SKM-1 (cell line): ENCODE results near the gene CDC37L1.
A peak's percentile ranks its signal among the peaks of the same experiment; 100 is the strongest.
"Not testable (repeated sequence)": the region's sequence is repeated elsewhere in the genome, so short reads cannot be mapped to it uniquely, and the experiment has no call there.

Experiments
- DNase-seq: peaks from one replicate; lab custom pipeline; 2025; ENCODE audit not compliant: unreplicated experiment; lab: John Stamatoyannopoulos, UW

Gene CDC37L1

GRCh38 chr9:4679268-4680172 lies at the start of gene CDC37L1:
Gene CDC37L1, plus strand, starts transcription at chr9:4679569. Its CDS starts 199 bp downstream, at chr9:4679768.
- DNase-seq: peak; percentile 89

- DNase-seq: no peak
Measured at GRCh38 chr9:4630836-4631235, 48.5 kb upstream of the CDC37L1 start.

- DNase-seq: no peak
Measured at GRCh38 chr9:4638968-4639367, 40.4 kb upstream of the CDC37L1 start.

- DNase-seq: no peak
Measured at GRCh38 chr9:4639420-4639819, 39.9 kb upstream of the CDC37L1 start.

DNA sequence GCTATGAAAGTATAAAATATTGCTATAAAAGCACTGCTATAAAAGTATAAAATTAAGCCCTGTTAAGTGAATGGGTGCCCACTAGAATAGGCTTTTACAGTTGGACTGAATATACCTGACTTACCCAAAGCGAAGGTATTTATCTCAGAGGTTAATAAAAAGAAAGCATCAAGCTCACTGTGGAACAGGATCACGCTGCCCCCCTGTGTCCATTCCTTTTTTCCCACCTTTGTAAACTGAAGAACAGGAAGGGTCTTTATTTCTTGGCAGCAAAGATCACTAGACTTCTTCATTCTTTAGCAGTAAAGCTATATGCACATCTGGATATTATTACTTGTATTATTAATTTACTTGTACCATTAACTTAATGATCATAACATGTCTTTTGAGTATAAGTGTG lies 39.3 kb upstream of the CDC37L1 start:
- DNase-seq: no peak

DNA sequence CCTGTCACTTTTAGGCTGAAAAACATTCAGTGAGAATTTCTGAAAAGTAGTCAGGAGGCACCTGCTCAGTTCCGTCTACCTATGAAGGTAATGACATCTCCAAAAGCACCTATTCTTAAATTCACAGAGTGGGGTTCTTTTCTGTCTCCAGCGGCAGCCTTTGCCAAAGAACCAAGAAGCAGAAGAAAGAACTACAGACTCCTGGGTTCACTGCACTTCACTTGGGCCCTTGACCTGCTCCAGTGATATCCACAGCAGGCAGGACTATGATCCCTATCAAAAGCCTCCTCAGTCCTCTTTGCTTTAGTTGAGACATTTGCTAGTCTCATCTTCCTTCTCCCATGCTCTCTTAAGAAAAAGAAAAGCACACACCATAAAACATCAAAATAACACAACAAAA lies 37.0 kb upstream of the CDC37L1 start:
- DNase-seq: no peak

GRCh38 chr9:4654084-4654483 lies 25.3 kb upstream of the CDC37L1 start:
- DNase-seq: no peak

DNA sequence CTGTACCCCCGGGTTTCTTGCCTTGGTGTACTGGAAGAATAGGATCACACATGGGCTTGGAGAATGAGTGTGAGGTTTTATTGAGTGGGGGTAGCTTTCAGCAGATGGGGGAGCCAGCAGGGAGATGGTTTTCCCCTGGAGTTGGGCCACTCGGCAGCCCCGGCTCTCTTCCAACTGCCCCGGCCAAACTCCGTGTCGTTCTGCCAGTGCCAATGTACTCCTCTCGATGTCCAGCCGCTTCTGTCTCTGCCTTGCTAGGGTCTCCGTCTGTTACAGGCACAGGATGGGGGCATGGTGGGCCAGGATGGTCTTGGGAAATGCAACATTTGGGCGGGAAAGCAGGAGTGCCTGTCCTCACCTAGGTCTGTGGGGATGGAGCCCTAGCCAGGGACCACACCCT lies 24.8 kb upstream of the CDC37L1 start:
- no peak for DNase-seq

- not testable (repeated sequence) for DNase-seq
Measured at GRCh38 chr9:4656196-4656595, 23.2 kb upstream of the CDC37L1 start.

- DNase-seq: no peak
Measured at GRCh38 chr9:4656621-4657020, 22.7 kb upstream of the CDC37L1 start.

DNA sequence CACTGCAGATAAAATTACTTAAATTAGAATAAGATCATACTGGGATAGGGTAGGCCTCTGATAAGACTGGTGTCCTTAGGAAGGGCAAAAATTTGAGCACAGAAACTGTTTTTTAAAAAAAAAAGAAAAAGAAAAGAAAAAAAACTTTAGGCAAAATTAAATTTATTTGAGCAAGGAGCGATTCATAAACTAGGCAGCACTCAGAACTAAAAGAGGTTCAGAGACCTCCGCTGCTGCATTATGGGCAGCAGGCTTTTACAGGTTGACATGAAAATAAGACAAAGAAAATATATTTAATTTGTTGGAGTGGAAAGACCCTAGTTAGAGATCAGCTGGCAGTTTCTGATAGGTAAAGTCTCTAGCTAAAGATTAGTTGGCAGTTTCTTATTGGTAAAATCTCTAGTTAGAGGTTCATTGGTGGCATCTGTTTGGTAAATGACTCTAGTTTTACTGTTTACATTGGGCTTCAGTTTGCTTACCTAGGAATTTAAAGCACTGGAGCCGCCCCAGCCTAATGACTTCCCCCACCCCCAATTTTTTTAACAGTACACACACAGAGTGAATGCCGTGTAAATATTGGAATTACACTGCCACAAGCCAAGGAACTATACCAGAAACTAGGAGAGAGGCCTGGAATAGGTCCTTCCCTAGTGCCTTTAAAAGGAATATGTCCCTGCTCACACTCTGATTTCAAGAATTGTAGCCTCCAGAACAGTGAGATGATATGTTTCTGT lies 21.8 kb upstream of the CDC37L1 start:
- no peak for DNase-seq

- DNase-seq: not testable (repeated sequence)
Measured at GRCh38 chr9:4660665-4661064, 18.7 kb upstream of the CDC37L1 start.

- DNase-seq: no peak
Measured at GRCh38 chr9:4661165-4661564, 18.2 kb upstream of the CDC37L1 start.

GRCh38 chr9:4661611-4662010 lies 17.8 kb upstream of the CDC37L1 start:
- DNase-seq: no peak

DNA sequence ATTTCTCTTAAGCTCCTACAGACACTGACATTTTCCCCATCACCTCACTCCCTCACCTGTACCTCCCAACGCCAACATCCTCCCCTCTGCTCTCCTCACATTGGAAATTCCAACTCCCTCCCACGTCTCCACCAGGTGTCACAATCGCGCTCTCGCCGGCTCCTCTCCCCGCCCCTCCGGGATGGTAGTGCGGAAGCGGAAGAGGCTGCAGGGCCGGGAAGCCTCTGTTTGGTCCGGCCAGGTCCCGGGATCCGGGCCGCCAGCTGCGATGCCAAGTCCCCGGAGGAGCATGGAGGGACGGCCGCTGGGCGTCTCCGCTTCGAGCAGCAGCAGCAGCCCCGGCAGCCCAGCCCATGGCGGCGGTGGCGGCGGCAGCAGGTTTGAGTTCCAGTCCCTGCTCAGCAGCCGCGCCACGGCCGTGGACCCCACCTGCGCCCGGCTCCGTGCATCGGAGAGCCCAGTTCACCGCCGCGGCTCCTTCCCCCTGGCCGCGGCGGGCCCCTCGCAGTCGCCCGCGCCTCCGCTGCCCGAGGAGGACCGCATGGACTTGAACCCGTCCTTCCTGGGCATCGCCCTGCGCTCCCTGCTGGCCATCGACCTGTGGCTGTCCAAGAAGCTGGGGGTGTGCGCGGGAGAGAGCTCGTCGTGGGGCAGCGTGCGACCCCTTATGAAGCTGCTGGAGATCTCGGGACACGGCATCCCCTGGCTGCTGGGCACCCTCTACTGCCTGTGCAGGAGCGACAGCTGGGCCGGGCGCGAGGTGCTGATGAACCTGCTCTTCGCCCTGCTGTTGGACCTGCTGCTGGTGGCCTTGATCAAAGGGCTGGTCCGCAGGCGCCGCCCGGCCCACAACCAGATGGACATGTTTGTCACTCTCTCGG lies 17.0 kb upstream of the CDC37L1 start, which contains the start of gene PLPP6:
TSS of gene PLPP6 (plus strand) at position 187 of the 881 bp plus-strand sequence. CDS start at position 269, 82 bp downstream.
- peak; percentile 52 for DNase-seq

- no peak for DNase-seq
Measured at GRCh38 chr9:4662989-4663792, 16.2 kb upstream of the CDC37L1 start.

GRCh38 chr9:4663956-4664355 lies 15.4 kb upstream of the CDC37L1 start:
- DNase-seq: no peak

GRCh38 chr9:4665357-4665756 lies 14.0 kb upstream of the CDC37L1 start:
- no peak for DNase-seq

DNA sequence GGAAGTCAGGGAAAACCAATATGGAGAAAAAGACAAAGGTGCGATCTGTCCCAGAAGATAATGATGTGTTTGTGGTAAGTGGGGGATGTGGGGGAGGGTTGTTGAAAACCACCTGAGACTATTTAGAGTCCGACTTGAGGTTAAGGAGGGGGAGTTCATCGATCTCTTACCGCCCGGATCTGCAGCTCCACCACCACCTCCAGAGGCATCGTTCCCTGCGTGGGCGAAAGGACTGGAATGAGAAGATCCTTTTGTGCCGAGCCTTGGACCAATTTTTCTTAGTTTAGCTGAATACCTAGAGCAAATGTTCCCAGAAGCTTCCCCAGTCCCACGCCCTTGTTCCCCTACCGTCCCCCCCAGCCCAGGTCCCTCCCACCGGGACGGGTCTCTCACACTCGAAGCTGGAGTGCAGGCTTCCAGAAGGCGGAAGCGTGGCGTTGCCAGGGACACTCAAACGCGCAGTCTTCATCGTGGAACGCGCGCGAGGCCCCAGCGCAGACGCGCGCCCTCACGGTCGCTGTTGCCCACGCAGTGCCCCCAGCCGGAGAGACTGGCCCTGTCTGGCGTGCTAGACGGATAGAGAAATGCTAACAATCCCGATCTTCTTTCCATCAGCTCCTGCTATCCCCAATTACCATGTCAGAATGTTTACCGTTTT lies 13.2 kb upstream of the CDC37L1 start, which contains the start of gene SPATA6L:
TSS of gene SPATA6L (minus strand) at position 439 of the 658 bp plus-strand sequence. CDS start at position 209, 230 bp downstream.
- DNase-seq: no peak

GRCh38 chr9:4667681-4668080 lies 11.7 kb upstream of the CDC37L1 start:
- no peak for DNase-seq
